Naive thymus-derived CD4-positive, alpha-beta T cell (primary cell): ENCODE results near the gene MACC1. TPM values are rescaled to one million over a fixed set of nuclear protein-coding genes. Genes with fewer than 3 reads are reported as not detected.

Source experiments
- ATAC-seq: fragments of 150-1000 bp; cut with Tn5 transposase; 2 replicates; pipeline ENCODE4 v1.10.0; 2021; ENCODE audit warnings: mild to moderate bottlenecking, moderate library complexity
- CTCF ChIA-PET: fragments of 350-600 bp; sonication (Branson Sonifier 250); formaldehyde crosslinking; loops from one replicate; lab custom pipeline; 2021; ENCODE audit warnings: antibody characterized with exemption; lab: Charles Lee
- POLR2A ChIA-PET: fragments of 350-600 bp; sonication (Branson Sonifier 250); formaldehyde crosslinking; loops from one replicate; lab custom pipeline; 2021; ENCODE audit warnings: antibody characterized with exemption, inconsistent platforms; lab: Charles Lee
- DNase-seq, 9 donors: peaks; one replicate each; pipeline versions ENCODE4 v3.0.0 to v3.0.0-alpha.2; 2020 to 2022; ENCODE audit warnings: mixed read lengths in 1 of 9
- H3K27ac ChIP-seq: one replicate; pipeline ENCODE4 v1.7.0; 2013; ENCODE audit warnings: mild to moderate bottlenecking, low read depth, low read length, moderate library complexity
- H3K27me3 ChIP-seq, 2 donors: one replicate each; pipeline ENCODE4 v1.7.0; 2013; ENCODE audit warnings: low read length in 2 of 2, mild to moderate bottlenecking in 2 of 2, moderate library complexity in 2 of 2; ENCODE audit not compliant: control insufficient read depth in 2 of 2, insufficient read depth in 2 of 2
- H3K36me3 ChIP-seq, 3 experiments: 1 replicate in 2 of 3; 2 replicates in 1 of 3; pipeline ENCODE4 v1.7.0; 2013; ENCODE audit warnings: low read length in 3 of 3, mild to moderate bottlenecking in 3 of 3, moderate library complexity in 1 of 3; ENCODE audit not compliant: insufficient read depth in 3 of 3, control insufficient read depth in 2 of 3
- H3K4me1 ChIP-seq, 2 donors: one replicate each; pipeline ENCODE4 v1.7.0; 2013; ENCODE audit warnings: low read length in 2 of 2, mild to moderate bottlenecking in 2 of 2, moderate library complexity in 1 of 2; ENCODE audit not compliant: control insufficient read depth in 2 of 2, insufficient read depth in 2 of 2
- H3K4me3 ChIP-seq: 2 replicates; pipeline ENCODE4 v1.7.0; 2013; ENCODE audit warnings: mild to moderate bottlenecking, low read length
- H3K9me3 ChIP-seq, 3 experiments: 1 replicate in 2 of 3; 2 replicates in 1 of 3; pipeline ENCODE4 v1.7.0; 2013; ENCODE audit warnings: low read length in 3 of 3; ENCODE audit not compliant: control insufficient read depth in 2 of 3
- H3K27ac Mint-ChIP-seq, 9 donors: one replicate each; pipeline ENCODE4 v1.8.0; 2020 to 2022; ENCODE audit warnings: mixed read lengths in 9 of 9, mild to moderate bottlenecking in 8 of 9, moderate library complexity in 5 of 9, inconsistent platforms in 2 of 9
- H3K27me3 Mint-ChIP-seq, 5 donors: one replicate each; pipeline ENCODE4 v1.8.0; 2021 to 2022; ENCODE audit warnings: mixed read lengths in 5 of 5, mild to moderate bottlenecking in 1 of 5
- H3K36me3 Mint-ChIP-seq, 5 donors: one replicate each; pipeline ENCODE4 v1.8.0; 2020 to 2022; ENCODE audit warnings: mixed read lengths in 5 of 5, mild to moderate bottlenecking in 3 of 5, inconsistent platforms in 1 of 5
- H3K4me1 Mint-ChIP-seq, 7 donors: one replicate each; pipeline ENCODE4 v1.8.0; 2020 to 2022; ENCODE audit warnings: mixed read lengths in 7 of 7, mild to moderate bottlenecking in 3 of 7, inconsistent platforms in 1 of 7
- H3K4me3 Mint-ChIP-seq, 10 donors: one replicate each; pipeline ENCODE4 v1.8.0; 2020 to 2022; ENCODE audit warnings: mild to moderate bottlenecking in 10 of 10, mixed read lengths in 10 of 10, moderate library complexity in 6 of 10, inconsistent platforms in 2 of 10
- H3K9me3 Mint-ChIP-seq, 11 donors: one replicate each; pipeline ENCODE4 v1.8.0; 2020 to 2022; ENCODE audit warnings: mixed read lengths in 11 of 11, mild to moderate bottlenecking in 4 of 11, inconsistent platforms in 1 of 11, moderate library complexity in 1 of 11
- intact Hi-C, 2 donors: fragments of 100-400 bp; cut with micrococcal nuclease; formaldehyde crosslinking; loops; one replicate each; pipeline ENCODE4 v1.15.1; 2023
- polyA plus RNA-seq, 2 donors: library from polyadenylated mRNA; unstranded; fragments of 300-500 nt; fragmentation: Illumina TruSeq; gene quantifications; one replicate each; pipeline ENCODE4 v1.2.3, GENCODE V29; 2021
- total RNA-seq, 6 experiments: library from RNA in 5 of 6; stranded (reverse) in 5 of 6; gene quantifications; 1 replicate in 5 of 6; 2 replicates in 1 of 6; pipeline ENCODE4 v1.2.3 and lab custom pipeline; 2021 to 2026

MACC1 gene
- total and polyA plus RNA-seq, 7 experiments from 2014 or later, result 0.03 to 0.24 (median 0.13) TPM

GRCh38 chr7:20141666-20142065 is 75.5 kb downstream of the MACC1 start:
- ATAC-seq, result no peak
- no peaks in the 10 kb centered on the region for H3K27me3 ChIP-seq
- no peak overlapping the region for H3K27ac Mint-ChIP-seq
- ChIA-PET CTCF (no interaction called here), POLR2A (no interaction called here)
- DNase-seq, result no peak
- H3K36me3 Mint-ChIP-seq, result no peaks in the 10 kb centered on the region
- no peaks in the 10 kb centered on the region for H3K4me1 ChIP-seq
- no peaks in the 10 kb centered on the region for H3K9me3 ChIP-seq
- no peak overlapping the region for H3K4me3 ChIP-seq
- intact Hi-C loops, result no loop called here
- H3K27me3 Mint-ChIP-seq, result peaks cover 0 to 6% (median 0%) of the 10 kb centered on the region in 5 donors
- no peaks in the 10 kb centered on the region for H3K36me3 ChIP-seq
- no peaks in the 10 kb centered on the region for H3K4me1 Mint-ChIP-seq
- H3K4me3 Mint-ChIP-seq, result no peak overlapping the region
- H3K27ac ChIP-seq, result no peak overlapping the region
- no peaks in the 10 kb centered on the region for H3K9me3 Mint-ChIP-seq

GRCh38 chr7:20141002-20141345 is 76.2 kb downstream of the MACC1 start:
- Mint-ChIP-seq H3K9me3 (no peaks in the 10 kb centered on the region), H3K27me3 (peaks cover 0 to 6% (median 0%) of the 10 kb centered on the region in 5 donors), H3K36me3 (no peaks in the 10 kb centered on the region), H3K4me1 (no peaks in the 10 kb centered on the region), H3K27ac (no peak overlapping the region), H3K4me3 (no peak overlapping the region)
- H3K4me3 ChIP-seq, result no peak overlapping the region
- DNase-seq (no peak), ATAC-seq (no peak)
- no peaks in the 10 kb centered on the region for H3K36me3 ChIP-seq
- no peaks in the 10 kb centered on the region for H3K9me3 ChIP-seq
- intact Hi-C loops, result no loop called here
- no peaks in the 10 kb centered on the region for H3K27me3 ChIP-seq
- POLR2A ChIA-PET, result no interaction called here
- CTCF ChIA-PET, result no interaction called here
- no peaks in the 10 kb centered on the region for H3K4me1 ChIP-seq
- H3K27ac ChIP-seq, result no peak overlapping the region

- H3K27ac ChIP-seq, result no peak overlapping the region
- no peaks in the 10 kb centered on the region for H3K27me3 ChIP-seq
- H3K4me3 ChIP-seq, result no peak overlapping the region
- no peaks in the 10 kb centered on the region for H3K9me3 ChIP-seq
- Mint-ChIP-seq H3K36me3 (no peaks in the 10 kb centered on the region), H3K9me3 (no peaks in the 10 kb centered on the region), H3K27ac (no peak overlapping the region), H3K4me1 (no peaks in the 10 kb centered on the region), H3K27me3 (peaks cover 0 to 6% (median 0%) of the 10 kb centered on the region in 5 donors), H3K4me3 (no peak overlapping the region)
- H3K36me3 ChIP-seq, result no peaks in the 10 kb centered on the region
- intact Hi-C loops, result no loop called here
- ChIA-PET POLR2A (no interaction called here), CTCF (no interaction called here)
- DNase-seq (no peak), ATAC-seq (no peak)
- no peaks in the 10 kb centered on the region for H3K4me1 ChIP-seq
These were observed 76.7 kb downstream of the MACC1 start for GRCh38 chr7:20140291-20141001.

- no peaks in the 10 kb centered on the region for H3K9me3 Mint-ChIP-seq
- DNase-seq (no peak), ATAC-seq (no peak)
- no peak overlapping the region for H3K27ac ChIP-seq
- H3K4me1 ChIP-seq, result no peaks in the 10 kb centered on the region
- H3K27ac Mint-ChIP-seq, result no peak overlapping the region
- ChIA-PET CTCF (no interaction called here), POLR2A (no interaction called here)
- no peaks in the 10 kb centered on the region for H3K9me3 ChIP-seq
- peaks cover 0 to 4% (median 0%) of the 10 kb centered on the region in 7 donors for H3K4me1 Mint-ChIP-seq
- intact Hi-C loops, result no loop called here
- no peaks in the 10 kb centered on the region for H3K27me3 Mint-ChIP-seq
- H3K27me3 ChIP-seq, result no peaks in the 10 kb centered on the region
- no peak overlapping the region for H3K4me3 Mint-ChIP-seq
- no peaks in the 10 kb centered on the region for H3K36me3 ChIP-seq
- no peaks in the 10 kb centered on the region for H3K36me3 Mint-ChIP-seq
- H3K4me3 ChIP-seq, result no peak overlapping the region
These were observed 80.5 kb downstream of the MACC1 start for GRCh38 chr7:20136647-20137046.

GRCh38 chr7:20133803-20134202 is 83.4 kb downstream of the MACC1 start:
- intact Hi-C loops, result no loop called here
- no peaks in the 10 kb centered on the region for H3K27me3 Mint-ChIP-seq
- Histone ChIP-seq H3K27me3 (no peaks in the 10 kb centered on the region), H3K4me3 (no peak overlapping the region), H3K4me1 (no peaks in the 10 kb centered on the region), H3K36me3 (no peaks in the 10 kb centered on the region), H3K27ac (no peak overlapping the region), H3K9me3 (no peaks in the 10 kb centered on the region)
- no peak overlapping the region for H3K27ac Mint-ChIP-seq
- H3K4me3 Mint-ChIP-seq, result no peak overlapping the region
- peaks cover 0 to 4% (median 0%) of the 10 kb centered on the region in 7 donors for H3K4me1 Mint-ChIP-seq
- DNase-seq, result no peak
- ATAC-seq, result no peak
- H3K36me3 Mint-ChIP-seq, result no peaks in the 10 kb centered on the region
- POLR2A ChIA-PET, result no interaction called here
- CTCF ChIA-PET, result no interaction called here
- H3K9me3 Mint-ChIP-seq, result no peaks in the 10 kb centered on the region

GRCh38 chr7:20132585-20132984 is 84.6 kb downstream of the MACC1 start:
- ChIA-PET POLR2A (no interaction called here), CTCF (interaction anchor here (0.6 kb wide), 1 partner anchor 317 kb away, joined by 3 read pairs; no protein-coding TSS in a partner anchor)
- H3K36me3 ChIP-seq, result no peaks in the 10 kb centered on the region
- H3K27ac ChIP-seq, result no peak overlapping the region
- H3K9me3 Mint-ChIP-seq, result no peaks in the 10 kb centered on the region
- peaks cover 0 to 4% (median 0%) of the 10 kb centered on the region in 7 donors for H3K4me1 Mint-ChIP-seq
- H3K36me3 Mint-ChIP-seq, result no peaks in the 10 kb centered on the region
- intact Hi-C loops, result no loop called here
- no peaks in the 10 kb centered on the region for H3K27me3 ChIP-seq
- H3K4me3 Mint-ChIP-seq, result no peak overlapping the region
- no peaks in the 10 kb centered on the region for H3K27me3 Mint-ChIP-seq
- DNase-seq (no peak), ATAC-seq (no peak)
- H3K4me1 ChIP-seq, result no peaks in the 10 kb centered on the region
- H3K9me3 ChIP-seq, result no peaks in the 10 kb centered on the region
- no peak overlapping the region for H3K27ac Mint-ChIP-seq
- H3K4me3 ChIP-seq, result no peak overlapping the region

GRCh38 chr7:20131776-20132175 is 85.4 kb downstream of the MACC1 start:
- Mint-ChIP-seq H3K27me3 (no peaks in the 10 kb centered on the region), H3K27ac (no peak overlapping the region), H3K9me3 (no peaks in the 10 kb centered on the region), H3K36me3 (no peaks in the 10 kb centered on the region), H3K4me3 (no peak overlapping the region), H3K4me1 (peaks cover 0 to 4% (median 0%) of the 10 kb centered on the region in 7 donors)
- no peak for ATAC-seq
- Histone ChIP-seq H3K4me1 (no peaks in the 10 kb centered on the region), H3K4me3 (no peak overlapping the region), H3K27ac (no peak overlapping the region), H3K27me3 (no peaks in the 10 kb centered on the region), H3K9me3 (no peaks in the 10 kb centered on the region), H3K36me3 (no peaks in the 10 kb centered on the region)
- intact Hi-C loops, result no loop called here
- ChIA-PET POLR2A (no interaction called here), CTCF (no interaction called here)
- no peak for DNase-seq
